GM19463 (cell line): Measurements from ENCODE around the gene SLC39A5.
"Not testable (repeated sequence)": the region's sequence is repeated elsewhere in the genome, so short reads cannot be mapped to it uniquely, and the experiment has no call there.

ENCODE experiments used
- ATAC-seq: cut with Tn5 transposase; IDR thresholded peaks from one replicate; pipeline ENCODE4 v1.9.1; 2021; ENCODE audit warnings: mild to moderate bottlenecking, moderate library complexity; ENCODE audit not compliant: unreplicated experiment

SLC39A5 gene

DNA sequence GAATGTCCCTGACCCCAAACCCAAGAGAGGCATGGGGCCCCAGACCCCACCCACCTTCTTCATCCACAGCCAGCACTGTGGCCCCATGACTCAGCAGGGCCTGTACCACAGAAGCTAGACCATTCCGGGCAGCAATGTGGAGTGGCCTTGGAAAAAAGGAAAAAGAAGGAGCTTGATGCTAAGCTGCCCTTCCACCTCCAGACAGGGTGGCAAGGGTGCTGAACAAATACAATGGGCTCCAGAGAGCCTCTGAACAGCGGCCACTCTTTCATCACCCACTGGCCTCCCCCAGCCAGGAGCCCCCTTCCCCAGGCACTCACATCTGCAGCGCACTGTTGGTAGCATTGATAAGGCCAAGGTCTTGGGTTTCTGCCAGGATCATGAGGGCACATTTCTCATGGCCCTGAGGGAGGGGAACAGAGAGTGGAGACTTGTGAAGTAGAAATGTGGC is 13.9 kb downstream of the SLC39A5 start:
- no peak for ATAC-seq

DNA sequence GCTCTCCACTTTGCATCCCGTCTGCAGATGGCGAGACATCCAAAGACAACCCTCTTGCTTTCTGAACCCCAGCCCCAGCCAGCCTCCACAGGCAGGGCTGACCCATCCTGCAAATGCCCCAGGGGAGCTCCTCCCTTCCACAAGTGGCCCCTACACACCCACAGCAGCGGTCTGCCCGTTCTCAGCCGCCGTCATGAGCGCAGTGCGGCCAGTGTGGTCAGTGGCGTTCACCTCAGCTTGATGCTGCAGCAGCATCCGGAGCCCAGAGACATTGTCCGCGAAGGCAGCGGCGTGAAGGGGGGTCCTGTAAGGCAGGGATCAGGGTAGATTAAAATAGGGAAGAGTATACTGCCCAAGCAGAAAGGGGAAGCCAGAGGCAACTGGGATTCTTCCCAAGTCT is 14.6 kb downstream of the SLC39A5 start:
- no peak for ATAC-seq

DNA sequence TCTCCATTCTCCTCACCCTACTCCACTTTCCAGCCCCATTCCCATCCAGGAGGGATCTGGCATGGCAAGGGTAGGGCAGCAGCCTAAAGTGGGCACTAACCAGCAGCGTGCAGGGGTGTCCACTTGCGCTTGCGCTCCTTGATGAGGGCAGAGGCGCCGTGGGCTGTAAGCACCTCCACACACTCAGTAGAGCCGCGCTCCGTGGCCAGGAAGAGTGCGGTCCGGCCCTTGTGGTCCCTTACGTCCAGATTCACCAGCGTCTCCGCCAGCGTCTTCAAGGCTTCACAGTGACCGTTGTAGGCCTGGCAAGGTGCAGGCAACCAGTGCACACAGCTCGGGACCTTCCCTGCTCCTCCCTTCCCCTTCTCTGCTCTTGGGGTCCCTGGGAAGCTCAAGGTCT is 18.1 kb downstream of the SLC39A5 start:
- ATAC-seq, result no peak

DNA sequence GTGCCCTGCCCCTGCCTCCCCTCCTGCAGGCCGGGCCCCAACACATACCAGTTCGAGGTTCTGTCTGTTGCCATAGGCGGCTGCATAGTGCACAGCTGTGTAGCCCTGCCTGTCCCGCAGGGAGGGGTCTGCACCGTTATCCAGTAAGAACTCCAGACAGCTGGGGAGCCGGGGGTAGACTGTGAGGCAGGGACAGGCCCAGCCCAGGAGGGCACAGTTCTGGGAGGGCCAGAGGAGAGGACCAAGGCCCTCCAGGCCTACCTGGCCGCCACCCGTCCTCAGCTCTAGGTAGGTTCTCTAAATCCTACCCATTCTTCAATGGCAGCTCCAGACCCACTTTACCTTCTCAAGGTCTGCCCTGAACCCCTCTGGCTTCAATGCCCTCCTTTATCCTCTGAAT is 18.9 kb downstream of the SLC39A5 start:
- no peak for ATAC-seq

DNA sequence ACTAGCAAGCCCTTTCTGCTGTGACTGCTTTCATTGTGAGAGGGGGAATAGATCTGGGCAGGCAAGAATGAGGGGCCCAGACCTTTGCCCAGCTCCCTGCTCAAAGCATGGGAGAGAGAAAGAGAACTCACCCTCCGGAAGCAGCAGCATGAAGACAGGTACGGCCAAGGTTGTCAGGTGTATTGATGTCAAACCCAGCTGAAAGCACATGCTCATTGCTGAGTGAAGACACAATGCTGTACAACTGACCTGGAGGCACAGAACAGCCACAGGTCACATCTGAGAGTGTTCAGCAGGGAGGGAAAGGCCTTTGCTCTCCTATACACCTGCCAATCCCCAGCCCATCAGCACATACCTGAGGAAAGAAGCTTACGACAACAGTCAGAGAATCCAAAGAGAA is 22.8 kb downstream of the SLC39A5 start:
- no peak for ATAC-seq

DNA sequence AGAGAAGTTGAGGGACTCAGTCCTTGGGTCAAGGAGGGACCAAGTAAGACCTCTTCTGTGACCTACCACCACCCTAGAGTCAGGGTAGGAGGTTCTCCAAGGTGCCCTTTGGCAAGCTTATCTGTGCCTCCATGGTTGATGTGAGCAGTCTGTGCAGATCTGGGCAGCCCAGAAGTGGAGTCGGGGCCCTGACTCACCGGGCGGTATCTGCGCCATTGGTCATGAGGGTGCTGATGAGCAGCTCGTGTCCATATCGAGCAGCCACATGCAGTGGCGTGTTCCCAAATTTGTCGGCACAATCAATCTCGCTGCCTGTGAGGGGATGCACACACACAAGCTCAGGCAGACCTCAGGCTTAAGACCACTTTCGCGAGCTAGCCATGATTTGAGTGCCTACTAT is 23.2 kb downstream of the SLC39A5 start:
- ATAC-seq, result no peak

DNA sequence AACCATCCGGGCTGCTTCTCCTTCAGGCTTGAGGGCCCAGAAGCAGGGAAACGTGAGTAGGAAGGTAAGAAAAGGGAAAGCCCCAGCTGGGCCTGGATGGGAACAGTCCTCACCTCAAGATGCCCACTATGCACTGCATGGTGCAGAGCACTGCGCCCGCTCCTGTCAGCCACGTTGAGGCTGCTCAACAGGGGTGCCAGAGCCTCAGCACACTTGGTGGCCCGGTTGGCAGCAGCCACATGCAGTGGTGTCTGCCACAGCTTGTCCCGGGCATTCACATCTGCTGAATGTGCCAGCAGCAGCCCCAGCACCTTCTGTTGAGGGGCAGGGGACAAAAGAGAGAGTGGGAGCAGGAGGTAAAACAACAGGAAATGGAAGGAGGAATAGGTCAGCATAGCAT is 25.8 kb downstream of the SLC39A5 start:
- ATAC-seq, result no peak

DNA sequence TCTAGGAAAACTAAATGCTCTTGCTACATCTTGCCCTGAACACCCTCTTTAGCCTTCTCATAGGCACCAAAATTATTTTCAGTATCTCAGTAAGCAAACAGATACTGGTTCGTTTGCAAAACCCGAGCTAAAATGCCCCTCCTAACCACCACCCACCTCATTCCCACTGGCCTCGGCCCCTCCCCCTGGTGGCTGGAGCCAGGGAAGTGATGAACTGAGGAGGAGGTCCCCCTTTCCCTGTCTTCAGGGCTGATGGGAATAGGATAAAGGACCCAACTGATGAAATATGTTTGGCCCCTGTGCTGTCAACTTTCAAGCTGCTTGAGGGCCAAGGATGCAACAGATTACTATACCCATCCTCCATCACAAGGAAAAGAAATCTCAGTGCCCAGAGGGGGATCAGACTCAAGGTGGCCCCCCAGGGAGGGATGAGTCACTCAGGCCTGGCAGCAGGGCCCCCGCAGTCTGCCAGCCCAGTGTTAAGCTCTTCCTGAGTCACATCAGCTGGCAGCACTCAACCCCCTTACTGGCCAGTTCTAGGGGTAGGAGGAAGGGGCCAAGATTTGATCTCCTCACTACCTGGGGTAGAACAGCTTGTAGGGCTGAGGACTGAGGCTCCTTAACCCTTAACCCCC is 26.6 kb downstream of the SLC39A5 start:
- no peak for ATAC-seq

DNA sequence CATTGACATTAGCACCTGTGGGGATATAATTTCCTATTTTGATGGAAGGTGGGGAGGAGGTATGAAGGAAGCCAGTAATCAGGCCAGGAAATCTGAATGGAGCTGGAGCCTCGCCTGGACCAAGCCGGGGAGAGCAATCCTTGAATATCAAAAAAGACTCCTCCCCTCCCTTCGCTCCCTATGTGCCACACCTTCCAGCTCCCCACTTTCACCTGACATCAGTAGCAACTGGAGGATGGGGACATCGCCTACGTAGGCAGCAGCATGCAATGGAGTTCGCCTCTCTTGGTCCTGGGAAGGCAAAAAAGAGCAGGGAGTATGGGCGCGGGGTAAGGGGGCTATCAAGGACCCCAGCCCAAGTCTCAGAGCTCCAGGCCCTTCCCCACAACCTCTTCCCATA is 27.2 kb downstream of the SLC39A5 start:
- no peak for ATAC-seq

DNA sequence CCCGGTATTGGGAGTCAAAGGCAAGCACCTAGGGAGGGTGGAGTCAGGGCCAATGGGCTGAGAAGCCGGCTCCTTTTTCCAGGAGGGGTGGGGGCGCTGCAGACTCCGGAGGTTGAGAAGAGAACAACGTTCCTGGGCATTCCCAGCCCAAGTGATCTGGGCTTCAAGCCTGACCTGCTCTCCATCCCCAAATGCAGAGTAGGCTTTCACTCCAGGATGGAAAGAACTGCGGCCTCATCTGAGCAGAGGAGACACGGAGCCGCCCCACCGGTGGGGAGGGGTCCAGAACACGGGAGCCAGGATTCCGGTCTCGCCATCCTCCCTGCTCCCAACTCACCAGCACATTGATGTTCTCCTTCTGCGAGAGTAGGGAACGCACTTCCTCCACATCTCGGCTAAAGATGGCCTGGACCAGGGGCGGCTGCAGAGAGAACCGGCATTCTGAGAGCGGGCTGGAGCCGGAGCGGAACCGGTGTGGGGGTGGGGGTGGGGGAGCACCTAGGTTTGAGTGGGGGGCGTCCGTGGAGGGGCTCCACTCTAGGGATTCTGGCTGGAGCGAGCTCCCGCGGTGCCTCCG is 27.7 kb downstream of the SLC39A5 start:
- ATAC-seq, result no peak

DNA sequence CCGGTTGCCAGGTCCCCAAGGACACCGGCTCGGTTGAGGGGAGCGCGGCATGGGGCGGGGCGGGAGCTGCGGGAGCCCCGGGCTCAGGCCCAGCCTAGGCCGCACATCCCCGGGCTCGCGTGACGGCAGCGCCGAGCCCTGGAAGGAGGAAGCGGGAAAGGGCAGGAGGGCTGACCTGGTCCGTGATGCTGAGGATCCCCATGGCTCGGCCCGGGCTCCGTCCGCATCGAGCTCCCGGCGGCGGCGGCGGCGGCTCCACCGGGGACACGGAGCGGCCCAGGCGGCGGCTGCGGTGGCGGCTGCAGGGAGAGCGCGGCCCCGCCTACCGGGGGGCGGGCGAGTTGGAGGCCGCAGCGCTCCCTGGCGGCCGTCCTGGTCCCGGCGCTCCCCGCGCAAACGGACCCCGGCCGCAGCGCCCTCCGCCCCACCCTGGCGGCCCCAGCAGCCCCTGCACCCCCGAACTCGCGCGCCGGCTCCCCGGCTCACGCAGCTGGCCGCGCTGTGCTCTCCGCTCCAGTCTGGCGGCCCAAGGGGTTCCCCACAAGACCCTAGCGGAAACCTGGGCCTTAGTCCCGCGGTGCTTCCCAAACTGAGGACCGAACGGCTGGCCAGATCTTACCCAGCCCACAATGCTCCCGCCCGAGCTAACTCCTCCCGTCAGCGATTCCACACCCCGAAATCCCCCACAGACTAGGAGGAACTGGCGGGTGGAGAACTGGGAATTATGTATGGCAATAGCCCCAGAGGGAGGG is 28.4 kb downstream of the SLC39A5 start, which contains the start of gene ANKRD52:
ANKRD52 (minus strand) TSS at position 317 of the 752 bp plus-strand sequence; CDS start at position 202, 115 bp downstream.
- peak; percentile 91 for ATAC-seq

DNA sequence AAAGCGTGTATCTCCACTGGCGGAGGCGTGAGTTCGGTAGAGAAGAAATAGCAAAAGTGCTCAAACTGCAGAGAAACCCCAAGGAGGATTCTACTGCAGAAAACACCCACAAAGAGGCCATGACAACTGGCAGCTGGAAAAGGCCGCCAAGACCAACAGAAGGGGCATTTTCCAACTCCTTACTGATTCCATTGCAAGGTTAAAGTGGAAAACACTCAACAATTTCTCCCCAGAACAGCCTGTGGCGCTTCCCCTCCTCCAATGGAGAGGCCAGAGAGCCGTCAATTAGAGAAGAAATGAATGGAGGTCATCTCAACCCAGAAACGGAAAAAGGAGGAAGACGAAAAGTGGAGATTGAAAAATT is 29.0 kb downstream of the SLC39A5 start:
- ATAC-seq, result no peak

DNA sequence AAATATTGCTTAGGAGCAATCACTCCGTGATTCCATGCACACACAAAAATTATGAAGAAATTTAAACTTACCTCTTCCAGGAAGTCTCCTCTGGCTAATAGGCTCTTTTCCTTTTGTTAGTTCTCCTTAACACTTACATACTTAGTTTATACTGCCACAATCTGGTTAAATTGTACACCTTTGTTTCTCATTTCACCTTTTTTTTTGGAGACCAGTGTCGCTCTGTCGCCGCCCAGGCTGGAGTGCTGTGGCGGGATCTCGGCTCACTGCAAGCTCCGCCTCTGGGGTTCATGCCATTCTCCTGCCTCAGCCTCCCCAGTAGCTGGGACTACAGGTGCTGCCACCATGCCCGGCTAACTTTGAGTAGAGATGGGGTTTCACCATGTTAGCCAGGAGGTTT is 30.5 kb downstream of the SLC39A5 start:
- no peak for ATAC-seq

DNA sequence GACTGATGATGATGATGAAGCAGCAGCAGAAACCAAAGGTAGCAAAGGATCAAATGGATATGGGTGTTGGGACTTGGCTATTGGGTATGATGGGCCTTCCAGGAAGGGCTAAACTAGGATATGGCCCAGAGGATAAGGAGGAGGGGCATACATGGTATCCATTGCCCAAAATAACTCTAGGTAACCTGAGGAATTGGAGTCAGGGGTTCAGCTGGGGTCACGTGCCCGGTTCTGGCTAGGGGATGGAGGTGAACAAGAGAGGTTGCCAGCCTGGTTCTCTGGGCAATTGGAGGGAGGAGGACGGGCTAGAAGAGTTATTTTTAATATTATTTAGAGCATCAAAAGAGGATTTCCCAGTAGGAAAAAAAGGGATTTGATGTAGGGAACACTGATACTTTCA is 31.1 kb downstream of the SLC39A5 start:
- no peak for ATAC-seq

DNA sequence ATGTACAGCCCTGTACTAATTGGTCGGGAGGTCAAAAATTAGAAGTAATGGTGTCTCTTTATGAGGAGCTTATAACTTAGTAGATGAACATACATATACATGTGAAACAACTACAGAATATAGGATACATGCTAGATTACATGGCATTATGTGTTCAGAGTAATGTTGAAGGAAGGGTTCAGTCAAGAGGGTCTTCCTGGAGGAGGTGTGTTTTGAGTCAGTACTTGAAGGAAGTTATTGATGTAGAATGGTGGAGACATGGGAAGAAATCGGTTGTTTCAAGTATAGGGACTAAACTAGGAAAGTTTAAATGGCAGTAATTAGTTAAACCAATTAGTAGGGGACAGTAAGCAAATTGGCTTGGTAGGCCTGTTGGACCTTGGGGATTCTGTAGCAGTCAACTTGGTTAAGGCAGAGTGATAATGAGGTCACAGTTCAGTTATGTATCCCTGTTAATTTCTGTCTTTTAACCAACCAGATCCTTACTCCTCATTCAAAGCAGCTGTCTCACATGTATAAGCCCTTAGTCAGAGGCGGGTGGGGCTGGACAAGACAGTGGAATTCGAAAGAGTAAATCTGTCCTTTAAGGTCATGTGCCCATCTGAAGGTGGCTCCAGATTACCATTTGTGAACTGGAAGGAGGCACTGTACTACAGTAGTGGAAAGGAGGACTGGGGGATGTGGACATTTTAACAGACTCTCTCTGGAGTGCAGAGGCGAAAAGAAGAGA is 31.8 kb downstream of the SLC39A5 start:
- ATAC-seq, result no peak

DNA sequence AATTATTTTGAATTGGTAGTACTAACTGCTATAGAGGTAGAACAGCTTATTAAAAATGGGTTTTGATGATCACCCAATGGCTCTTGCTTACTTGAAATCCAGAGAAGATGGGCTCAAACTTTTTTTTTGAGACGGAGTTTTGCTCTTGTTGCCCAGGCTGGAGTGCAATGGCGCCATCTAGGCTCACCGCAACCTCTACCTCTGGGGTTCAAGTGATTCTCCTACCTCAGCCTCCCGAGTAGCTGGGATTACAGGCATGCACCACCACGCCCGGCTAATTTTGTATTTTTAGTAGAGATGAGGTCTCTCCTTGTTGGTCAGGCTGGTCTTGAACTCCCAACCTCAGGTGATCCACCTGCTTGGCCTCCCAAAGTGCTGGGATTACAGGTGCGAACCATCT is 33.1 kb downstream of the SLC39A5 start:
- ATAC-seq, result not testable (repeated sequence)

DNA sequence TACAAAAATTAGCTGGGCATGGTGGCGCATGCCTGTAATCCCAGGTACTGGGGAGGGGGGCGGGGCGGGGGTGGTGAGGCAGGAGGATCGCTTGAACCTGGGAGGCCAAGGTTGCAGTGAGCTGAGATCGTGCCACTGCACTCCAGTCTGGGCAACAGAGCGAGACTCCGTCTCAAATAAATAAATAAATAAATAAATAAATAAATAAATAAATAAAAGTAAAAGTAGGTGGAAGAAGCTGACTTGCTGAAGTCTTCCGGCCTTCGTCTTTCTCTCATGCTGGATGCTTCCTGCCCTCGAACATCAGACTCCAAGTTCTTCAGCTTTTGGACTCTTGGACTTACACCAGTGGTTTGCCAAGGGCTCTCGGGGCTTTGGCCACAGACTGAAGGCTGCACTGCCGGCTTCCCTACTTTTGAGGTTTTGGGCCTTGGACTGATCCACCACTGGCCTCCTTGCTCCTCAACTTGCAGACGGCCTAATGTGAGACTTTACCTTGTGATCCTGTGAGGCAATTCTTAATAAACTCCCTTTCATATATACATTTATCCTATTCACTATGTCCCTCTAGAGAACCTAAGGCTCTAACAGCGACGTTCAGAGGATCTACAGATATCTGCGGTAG is 36.3 kb downstream of the SLC39A5 start:
- ATAC-seq, result not testable (repeated sequence)

DNA sequence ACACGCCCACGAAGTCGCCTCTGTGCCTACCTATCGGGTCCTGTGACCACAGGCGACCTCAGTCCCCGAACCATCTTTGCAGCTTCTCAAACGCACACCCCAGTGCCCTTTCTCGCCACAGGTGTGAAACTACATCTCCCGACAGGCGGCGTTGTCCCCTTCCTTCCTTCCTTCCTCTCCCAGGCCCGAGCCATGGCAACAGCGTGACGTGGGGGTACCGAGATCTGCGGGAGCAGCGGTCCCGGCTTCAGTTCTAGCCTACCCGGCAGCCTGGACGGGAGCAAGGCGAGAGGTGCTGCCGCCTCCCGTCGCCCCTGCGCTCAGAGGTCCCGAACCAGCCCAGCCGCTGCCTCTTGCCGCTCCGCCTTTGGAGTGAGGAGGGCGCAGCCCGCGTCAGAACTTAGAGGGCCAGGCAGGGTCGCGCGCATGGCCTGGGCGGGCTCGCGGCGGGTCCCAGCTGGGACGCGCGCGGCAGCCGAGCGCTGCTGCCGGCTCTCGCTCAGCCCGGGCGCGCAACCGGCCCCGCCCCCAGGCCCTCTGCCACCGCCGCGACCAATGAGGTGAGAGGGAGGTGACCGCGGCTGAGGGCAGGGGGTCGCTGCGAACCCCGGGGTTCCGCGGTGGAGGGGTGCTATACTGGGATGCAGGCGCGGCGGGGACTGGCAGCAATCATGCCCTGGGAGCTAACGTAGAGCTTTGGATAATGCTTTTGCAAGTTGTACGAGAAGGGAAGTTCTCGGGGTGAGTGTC is 37.0 kb downstream of the SLC39A5 start, which contains the start of gene COQ10A:
COQ10A (plus strand) TSS at position 250 of the 750 bp plus-strand sequence; CDS start at position 427, 177 bp downstream.
- peak; percentile 92 for ATAC-seq

DNA sequence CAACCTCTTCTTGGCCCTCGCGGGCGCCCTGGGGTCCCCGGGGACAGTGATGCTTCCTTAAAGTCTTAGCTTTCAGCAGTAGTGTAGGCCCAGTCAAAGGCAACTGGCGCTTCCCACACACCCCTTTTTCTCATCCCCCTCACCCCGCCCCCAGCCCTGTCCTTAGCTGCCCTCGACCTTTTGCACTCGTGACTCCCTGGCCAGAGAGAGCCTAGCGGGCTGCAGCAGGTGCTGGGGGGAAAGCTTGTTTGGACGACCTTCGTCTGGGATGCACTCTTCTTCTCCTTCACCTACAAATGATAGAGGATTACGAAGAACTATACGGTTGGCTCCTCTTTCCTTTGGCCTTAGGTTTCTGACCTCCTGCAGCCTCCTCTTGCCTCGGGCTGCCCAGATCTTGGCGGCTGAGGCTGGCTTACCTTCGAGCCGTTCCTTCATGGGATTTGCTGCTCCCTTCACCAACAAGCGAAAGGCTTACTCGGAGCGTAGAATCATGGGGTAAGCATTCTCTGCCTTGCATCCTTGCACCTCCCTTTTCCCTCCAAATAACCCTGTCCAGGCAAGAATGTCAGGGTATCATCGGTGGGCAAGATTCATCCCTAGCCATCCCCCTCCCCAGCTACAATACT is 37.7 kb downstream of the SLC39A5 start:
- ATAC-seq, result peak; percentile 6

DNA sequence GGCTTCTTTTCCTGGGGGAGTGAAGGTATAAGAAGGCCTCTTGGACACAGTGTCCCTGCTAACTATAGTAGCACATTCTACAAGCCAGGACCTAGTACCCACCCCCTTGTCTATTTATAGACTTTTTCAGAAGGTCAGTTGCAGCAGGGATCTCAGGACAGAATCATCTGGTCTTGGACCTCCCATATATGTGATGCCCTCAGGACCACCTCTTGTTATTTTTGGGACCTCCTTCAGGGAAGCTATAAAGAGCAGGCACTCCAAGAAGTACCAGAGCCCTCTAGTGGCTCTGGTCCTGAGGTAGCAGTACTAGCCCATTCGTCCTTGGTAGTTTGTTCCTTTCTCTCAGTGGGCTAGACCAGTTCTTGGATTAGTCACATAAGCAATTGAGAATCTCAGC is 41.2 kb downstream of the SLC39A5 start:
- no peak for ATAC-seq
